Neural progenitor cell (in vitro differentiated cells): Measurements from ENCODE around the gene MARS1.

Source experiments
- EZH2 ChIP-seq: fragments of 200-600 bp; sonication (generic); IDR thresholded peaks from 2 replicates; pipeline ENCODE4 v1.6.1; 2017; ENCODE audit warnings: antibody characterized with exemption, mild to moderate bottlenecking, moderate library complexity
- EZH2phosphoT487 ChIP-seq: fragments of 200-600 bp; sonication (generic); IDR thresholded peaks from 2 replicates; pipeline ENCODE4 v1.6.1; 2017; ENCODE audit warnings: antibody characterized with exemption
- TF ChIP-seq, protein P1 (sequence below): fragments of 200-600 bp; sonication (generic); IDR thresholded peaks from 2 replicates; pipeline ENCODE4 v1.5.1; 2017; ENCODE audit warnings: antibody characterized with exemption, mild to moderate bottlenecking

DNA sequence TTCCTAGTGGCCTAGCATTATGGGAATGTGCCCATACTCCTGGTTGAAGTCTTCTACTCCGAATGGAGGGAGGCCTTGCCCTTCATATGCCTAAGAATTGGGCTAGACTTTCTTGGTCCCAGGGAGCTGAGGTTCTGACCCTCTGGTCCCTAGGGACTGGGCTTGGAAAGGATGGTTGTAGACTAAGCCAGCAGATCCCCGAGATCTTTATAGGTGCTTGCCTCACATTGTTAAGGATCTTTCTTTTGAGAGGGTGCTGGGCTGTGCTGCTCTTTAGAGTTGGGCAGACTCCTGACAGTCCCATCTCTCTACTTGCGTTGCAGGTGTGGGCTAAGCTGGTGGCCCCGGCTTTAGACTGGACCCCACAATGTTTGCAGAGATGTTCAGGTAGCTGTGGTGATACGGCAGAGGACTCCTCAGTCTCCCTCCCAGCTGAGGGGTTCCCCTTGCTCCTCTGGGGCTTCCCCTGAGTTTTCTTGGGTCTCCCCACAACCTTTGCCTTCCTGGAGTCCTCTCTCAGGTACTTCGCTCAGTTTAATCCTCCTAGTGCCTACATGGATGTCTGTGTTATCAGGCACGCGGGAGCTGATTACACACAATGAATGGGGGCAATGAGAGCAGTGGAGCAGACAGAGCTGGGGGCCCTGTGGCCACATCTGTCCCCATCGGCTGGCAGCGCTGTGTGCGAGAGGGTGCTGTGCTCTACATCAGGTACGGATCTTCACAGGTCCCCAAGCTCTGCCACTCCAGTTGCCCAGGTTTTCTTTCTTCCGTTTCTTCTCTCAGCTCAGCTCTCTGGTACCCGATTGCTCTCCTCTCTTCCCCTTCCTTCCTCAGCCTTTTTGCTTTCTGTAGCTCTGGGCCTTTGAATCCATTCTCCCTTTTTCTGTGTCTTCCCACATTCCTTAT is 36.1 kb downstream of the MARS1 start:
- TF ChIP-seq, protein P1, sequence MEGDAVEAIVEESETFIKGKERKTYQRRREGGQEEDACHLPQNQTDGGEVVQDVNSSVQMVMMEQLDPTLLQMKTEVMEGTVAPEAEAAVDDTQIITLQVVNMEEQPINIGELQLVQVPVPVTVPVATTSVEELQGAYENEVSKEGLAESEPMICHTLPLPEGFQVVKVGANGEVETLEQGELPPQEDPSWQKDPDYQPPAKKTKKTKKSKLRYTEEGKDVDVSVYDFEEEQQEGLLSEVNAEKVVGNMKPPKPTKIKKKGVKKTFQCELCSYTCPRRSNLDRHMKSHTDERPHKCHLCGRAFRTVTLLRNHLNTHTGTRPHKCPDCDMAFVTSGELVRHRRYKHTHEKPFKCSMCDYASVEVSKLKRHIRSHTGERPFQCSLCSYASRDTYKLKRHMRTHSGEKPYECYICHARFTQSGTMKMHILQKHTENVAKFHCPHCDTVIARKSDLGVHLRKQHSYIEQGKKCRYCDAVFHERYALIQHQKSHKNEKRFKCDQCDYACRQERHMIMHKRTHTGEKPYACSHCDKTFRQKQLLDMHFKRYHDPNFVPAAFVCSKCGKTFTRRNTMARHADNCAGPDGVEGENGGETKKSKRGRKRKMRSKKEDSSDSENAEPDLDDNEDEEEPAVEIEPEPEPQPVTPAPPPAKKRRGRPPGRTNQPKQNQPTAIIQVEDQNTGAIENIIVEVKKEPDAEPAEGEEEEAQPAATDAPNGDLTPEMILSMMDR: no peak
- TF ChIP-seq EZH2 (no peak), EZH2phosphoT487 (no peak)
